Transverse colon (tissue), 4 donors: ENCODE measurements around the gene FKBP5.
"Not testable (repeated sequence)": the region's sequence is repeated elsewhere in the genome, so short reads cannot be mapped to it uniquely, and the experiment has no call there.

Experiments
- POLR2A ChIP-seq: fragments of 450-650 bp; IDR thresholded peaks from one replicate; pipeline ENCODE4 v1.6.1; 2016; ENCODE audit warnings: antibody characterized with exemption, mild to moderate bottlenecking, moderate library complexity
- POLR2AphosphoS5 ChIP-seq, 3 donors: sonication (generic); formaldehyde crosslinking; IDR thresholded peaks; one replicate each; pipeline ENCODE4 v1.6.1; 2016; ENCODE audit warnings: antibody characterized with exemption in 3 of 3
- TF ChIP-seq, protein P1 (sequence below), 5 experiments: fragments of 200-600 bp in 3 of 5; fragments of 450-650 bp in 2 of 5; sonication (generic) in 3 of 5; IDR thresholded peaks; 1 replicate in 2 of 5; 2 replicates in 3 of 5; pipeline ENCODE4 v1.5.1; 2016 to 2017; ENCODE audit warnings: antibody characterized with exemption in 5 of 5, inconsistent platforms in 3 of 5, mild to moderate bottlenecking in 2 of 5, moderate library complexity in 1 of 5

DNA sequence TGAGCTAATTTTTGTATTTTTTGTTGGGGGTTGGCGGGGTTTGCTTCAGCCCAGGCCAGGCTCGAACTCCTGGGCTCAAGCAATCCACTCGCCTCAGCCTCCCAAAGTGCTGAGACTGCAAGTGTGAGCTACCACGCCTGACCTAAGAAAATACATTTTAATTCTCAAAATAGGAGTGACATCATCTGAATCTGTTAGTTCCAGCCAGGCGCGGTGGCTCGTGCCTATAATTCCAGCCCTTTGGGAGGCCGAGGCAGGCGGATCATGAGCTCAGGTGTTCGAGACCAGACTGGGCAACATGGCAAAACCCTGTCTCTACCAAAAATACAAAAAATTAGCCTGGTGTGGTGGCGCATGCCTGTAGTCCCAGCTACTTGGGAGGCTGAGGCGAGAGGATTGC is 45.6 kb upstream of the FKBP5 start:
- TF ChIP-seq, protein P1, sequence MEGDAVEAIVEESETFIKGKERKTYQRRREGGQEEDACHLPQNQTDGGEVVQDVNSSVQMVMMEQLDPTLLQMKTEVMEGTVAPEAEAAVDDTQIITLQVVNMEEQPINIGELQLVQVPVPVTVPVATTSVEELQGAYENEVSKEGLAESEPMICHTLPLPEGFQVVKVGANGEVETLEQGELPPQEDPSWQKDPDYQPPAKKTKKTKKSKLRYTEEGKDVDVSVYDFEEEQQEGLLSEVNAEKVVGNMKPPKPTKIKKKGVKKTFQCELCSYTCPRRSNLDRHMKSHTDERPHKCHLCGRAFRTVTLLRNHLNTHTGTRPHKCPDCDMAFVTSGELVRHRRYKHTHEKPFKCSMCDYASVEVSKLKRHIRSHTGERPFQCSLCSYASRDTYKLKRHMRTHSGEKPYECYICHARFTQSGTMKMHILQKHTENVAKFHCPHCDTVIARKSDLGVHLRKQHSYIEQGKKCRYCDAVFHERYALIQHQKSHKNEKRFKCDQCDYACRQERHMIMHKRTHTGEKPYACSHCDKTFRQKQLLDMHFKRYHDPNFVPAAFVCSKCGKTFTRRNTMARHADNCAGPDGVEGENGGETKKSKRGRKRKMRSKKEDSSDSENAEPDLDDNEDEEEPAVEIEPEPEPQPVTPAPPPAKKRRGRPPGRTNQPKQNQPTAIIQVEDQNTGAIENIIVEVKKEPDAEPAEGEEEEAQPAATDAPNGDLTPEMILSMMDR (IDR thresholded peaks at IDR 0.05), result not testable (repeated sequence)
- not testable (repeated sequence) for TF ChIP-seq POLR2AphosphoS5 (IDR thresholded peaks at IDR 0.05); POLR2A
